AG08395 (cell line): ENCODE measurements around the gene TGFBR3.
"Not testable (repeated sequence)": the region's sequence is repeated elsewhere in the genome, so short reads cannot be mapped to it uniquely, and the experiment has no call there.

ENCODE experiments used
- DNase-seq: peaks from one replicate; pipeline ENCODE4 v3.0.0; 2012; ENCODE audit warnings: mixed read lengths, low spot score

TGFBR3 gene

DNA sequence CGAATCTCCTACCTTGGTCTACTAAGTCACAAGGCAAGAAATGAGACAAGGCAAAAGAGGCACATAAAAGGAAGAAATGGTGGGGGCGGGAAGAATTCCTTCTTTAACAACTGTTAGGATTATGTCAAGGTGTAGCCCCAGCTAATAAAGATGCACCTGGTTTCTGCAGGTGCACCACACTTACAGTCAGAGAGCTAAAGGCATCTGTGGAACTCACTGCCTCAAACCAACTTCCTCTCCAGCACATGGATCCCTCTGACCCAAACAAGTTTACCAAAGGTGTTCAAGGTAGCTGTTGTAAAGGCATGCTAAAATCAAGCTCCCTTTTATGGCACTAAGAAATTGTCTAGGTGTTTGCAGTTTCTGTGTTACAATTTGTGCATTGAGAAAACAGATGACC lies 38.1 kb downstream of the TGFBR3 start:
- no peak for DNase-seq

DNA sequence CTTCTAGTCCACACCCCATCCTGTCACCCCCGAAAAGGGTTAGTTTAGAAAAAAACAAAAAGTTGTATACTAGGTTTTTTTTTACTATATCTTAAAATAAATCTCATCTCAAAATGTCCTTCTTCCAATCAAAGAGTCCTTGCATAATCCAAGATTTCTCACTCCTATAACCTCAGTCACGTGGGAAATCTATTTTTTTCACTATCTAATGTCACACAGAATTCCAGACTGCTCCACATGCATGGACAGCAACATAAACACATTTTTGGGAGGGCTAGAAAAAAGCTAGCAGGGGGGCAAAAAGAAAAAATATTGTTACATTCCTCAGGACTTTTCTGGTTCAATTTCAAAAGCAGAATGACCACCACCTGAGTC lies 39.3 kb downstream of the TGFBR3 start:
- DNase-seq: no peak

DNA sequence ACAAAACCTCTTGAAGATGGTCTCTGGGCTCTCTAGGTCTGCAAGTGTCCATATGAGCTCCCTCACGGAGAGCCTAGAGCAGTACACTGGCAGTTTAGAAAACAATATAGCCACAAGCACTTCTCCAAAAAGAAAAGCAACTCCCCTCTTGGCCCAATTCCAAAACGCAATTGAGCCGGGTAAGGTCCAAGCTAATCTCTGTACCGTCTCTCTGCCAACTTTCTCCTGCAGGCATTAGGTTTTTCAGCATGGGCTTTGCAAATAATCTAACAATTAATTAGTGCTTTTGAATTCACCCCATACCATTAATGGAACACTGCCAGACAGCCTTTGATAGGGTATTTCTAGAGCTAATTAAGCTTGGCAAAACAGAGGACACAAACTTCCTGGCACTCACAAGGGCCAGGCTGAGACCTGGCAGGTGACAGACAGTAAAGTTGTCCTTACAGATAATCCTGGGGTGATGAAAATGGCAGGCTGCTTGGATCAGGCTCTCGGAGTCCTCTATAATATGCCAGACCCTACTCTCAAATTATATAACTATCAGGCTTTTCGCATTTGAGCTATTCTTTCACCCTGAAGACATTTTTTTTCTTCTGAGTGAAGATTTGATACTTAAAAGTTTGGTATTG lies 39.8 kb downstream of the TGFBR3 start:
- peak; percentile 31 for DNase-seq

DNA sequence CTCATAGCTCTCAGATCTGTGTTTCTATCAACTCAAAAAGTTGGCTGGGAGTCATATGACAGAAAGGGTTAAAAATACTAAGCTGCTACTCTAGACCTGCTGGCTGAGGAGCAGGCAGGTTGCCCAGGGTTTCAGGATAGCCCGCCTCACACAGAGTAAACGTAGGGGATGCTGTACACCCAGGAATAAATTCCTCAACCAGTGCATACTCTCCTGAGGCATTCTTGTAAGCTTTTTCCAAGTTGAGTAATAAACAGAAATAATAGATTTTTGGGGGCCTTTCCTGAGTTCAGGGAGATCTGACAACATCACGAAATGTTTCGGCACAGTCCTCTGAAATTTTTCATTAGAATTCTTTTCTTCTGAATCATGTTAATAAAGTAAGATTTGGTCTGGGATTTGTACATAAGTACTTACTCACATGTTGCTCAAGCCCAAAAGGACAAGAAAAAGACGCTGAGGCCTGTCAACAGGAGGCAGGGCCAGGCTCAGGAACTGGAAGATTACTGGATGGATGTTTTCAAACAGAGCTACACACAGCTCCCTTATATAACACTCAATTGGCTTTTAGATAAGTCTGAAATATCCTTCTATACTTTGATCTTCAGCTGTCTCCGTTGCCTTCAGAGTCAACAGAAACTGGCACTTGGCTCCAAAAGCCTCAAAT lies 41.0 kb downstream of the TGFBR3 start:
- DNase-seq: peak; percentile 92

DNA sequence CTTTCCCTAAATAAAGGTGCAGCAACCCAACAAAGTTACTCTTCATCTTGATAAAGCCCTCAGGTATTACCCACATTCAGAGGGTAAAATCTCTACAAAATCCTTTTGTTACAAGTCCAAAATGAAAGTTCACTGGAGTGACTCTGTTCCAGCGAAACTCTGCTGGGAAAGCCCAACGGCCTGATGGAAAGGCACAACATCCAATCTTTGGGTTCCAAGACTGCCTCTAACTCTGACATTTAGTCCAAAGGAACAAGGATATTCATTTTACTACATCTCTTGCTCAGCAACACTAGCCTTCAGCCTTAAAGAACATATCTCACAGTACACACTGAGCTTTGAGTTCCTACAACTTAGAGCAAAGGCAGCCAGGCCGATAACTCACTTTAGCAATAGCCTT lies 42.1 kb downstream of the TGFBR3 start:
- no peak for DNase-seq

DNA sequence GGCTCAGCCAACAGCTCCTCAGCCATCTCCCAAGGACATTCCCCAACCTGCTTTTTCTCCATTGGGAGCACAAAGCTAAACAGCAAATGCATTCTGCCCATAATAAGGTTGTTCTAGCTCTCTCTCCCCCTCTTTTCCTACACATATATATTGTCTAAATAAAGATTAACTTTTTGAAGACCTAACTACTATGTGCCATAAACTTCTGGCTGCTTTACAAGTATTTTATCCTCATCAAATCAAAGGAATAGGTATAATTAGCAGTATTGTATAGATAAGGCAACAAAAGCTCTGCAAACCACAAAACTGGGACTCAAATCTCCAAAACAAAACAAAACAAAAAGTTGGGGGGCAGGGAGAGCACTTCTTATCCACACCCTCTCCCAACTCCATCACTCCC lies 43.4 kb downstream of the TGFBR3 start:
- DNase-seq: no peak

DNA sequence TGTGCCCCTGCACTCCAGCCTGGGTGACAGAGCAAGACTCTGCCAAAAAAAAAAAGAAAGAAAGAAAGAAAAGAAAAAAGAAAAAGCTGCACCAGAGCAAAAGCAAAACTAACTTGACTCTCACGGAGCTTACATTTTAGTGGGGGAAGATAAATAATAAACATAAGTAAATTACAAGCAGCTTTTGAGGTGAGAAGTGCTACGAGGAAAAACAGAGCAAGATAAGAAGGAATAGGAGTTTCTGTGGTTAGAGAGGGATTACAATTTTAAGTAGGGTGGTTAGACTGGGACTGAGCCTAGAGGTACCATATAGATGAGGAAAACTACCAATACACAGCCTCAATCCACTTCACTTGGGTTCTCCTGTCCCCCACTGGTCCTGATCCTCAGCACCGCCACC lies 43.9 kb downstream of the TGFBR3 start:
- DNase-seq: no peak

DNA sequence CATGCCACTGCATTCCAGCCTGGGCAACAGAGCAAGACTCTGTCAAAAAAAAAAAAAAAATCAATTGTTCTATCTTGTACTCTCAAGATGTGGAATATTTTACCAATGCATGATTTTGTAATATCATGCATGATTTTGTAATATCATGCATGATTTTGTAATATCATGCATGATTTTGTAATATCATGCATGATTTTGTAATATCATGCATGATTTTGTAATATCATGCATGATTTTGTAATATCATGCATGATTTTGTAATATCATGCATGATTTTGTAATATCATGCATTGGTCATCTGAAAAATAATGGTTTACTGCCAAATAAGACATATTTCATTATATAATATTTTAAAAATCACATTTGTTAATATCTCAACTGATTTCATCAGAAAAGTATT lies 45.7 kb downstream of the TGFBR3 start:
- DNase-seq: not testable (repeated sequence)

DNA sequence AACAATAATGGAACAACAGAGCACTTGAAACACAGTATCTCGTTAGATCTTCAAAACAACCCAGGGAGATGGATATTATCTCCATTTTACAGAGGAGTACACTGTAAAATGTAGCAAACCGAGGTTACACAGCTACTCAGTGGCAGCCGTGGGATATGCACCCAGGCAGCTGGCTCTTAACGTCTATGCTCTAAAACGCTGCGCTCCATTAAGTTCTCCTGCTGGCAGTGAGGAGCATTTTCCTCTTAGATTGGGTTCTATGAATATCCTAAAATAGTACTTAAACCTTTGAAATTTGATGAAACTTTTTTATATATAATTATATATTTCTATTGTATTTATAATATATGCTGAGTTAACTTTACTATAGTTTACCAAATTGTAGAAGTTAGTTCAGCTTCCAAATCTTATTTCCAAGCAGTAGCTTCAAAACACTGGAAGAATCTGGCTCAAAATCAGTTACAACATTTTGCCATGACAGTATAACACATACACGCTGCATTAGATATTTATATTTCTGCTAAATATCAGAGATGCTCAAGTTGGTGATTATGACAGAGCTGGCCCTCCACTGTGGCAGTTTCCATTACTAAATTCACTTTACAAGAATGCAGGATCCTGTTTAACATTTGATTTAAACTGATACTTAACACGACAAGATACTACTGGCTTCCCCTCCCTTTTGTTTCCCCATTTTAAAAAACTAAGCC lies 49.5 kb downstream of the TGFBR3 start:
- no peak for DNase-seq

DNA sequence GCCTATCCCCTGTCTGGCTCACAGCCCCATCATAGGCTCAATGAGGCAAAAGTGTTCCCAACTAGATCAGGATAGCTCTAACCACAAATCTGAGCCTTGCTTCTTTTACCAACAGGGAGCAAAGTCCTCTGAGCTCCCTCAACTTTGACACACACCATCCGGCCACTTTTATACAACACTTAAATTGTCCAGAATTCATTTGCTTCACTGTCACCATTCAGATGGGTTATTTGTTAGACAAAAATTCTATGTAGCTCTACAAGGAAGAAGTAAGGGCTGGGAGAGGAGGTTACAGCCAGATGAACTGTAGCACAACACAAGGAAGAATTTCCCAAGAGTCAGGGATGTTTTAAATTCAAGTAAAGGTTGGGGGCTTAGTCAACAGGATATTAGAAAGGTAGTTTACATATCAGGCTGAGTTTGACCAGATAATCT lies 50.8 kb downstream of the TGFBR3 start:
- DNase-seq: no peak

DNA sequence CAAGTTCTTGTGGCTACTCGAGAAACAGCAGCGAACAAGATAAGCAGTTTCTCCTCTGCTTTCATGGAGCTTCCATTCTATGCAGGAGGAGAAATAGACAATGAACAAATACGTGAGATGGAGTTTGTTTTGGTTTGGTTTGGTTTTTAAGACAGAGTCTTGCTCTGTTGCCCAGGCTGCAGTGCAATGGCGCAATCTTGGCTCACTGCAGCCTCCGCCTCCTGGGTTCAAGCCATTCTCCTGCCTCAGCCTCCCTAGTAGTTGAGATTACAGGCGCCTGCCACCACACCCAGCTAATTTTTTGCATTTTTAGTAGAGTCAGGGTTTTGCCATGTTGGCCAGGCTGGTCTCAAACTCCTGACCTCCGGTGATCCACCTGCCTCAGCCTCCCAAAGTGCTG lies 51.4 kb downstream of the TGFBR3 start:
- not testable (repeated sequence) for DNase-seq

DNA sequence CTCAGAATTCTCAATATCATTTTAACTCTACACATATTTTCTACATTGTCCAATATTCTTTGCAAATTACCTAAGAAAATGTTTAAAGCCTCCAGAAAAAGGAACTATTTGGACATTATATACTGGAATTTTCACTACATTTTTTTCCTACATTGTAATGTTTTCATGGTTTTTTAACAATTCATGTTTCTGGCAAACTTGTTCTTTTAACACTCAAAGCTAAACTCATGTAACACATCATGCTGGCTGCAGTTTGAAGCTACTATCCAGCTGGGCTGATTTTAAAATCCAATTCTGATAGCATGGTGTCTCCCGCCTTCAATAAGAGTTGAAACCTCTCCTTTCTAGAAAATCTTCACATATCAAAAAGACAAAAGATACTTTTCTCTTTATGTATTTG lies 52.0 kb downstream of the TGFBR3 start:
- no peak for DNase-seq

DNA sequence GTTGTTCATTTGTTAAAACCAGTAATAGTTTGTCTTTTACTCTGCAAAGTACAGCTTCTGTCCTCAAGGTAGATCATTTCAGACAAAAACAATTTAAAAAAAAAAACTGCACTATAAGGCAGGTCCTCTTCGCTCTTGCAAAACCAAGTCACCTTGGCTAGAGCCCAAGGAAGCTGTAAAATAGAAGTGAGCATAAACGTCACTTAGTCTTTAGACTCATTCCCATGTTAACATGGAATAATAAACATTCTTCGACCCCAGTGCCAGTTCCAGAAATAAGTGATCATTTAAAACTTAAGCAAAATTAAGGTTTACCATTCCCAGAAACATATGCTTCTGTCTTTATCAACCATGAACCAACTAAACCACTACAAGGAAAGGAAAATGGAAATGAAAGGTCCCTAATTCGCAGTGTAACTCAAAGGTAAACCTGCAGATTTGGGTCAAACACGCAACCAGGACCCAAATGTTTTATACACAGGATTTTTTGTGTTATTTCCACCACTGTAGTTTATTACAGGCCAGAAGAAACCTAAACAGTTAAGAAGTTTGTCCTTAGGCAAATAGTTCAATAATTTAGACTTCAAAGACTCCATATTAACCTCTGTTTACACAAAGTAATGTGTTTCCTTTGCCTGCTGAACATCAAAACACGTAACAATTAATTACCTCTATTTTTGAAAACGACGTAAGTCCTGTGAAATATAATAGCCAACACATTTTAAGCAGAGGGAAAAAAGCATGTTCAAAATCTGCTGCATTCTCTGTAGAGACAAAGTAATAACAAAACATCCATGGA lies 54.6 kb downstream of the TGFBR3 start:
- DNase-seq: no peak

DNA sequence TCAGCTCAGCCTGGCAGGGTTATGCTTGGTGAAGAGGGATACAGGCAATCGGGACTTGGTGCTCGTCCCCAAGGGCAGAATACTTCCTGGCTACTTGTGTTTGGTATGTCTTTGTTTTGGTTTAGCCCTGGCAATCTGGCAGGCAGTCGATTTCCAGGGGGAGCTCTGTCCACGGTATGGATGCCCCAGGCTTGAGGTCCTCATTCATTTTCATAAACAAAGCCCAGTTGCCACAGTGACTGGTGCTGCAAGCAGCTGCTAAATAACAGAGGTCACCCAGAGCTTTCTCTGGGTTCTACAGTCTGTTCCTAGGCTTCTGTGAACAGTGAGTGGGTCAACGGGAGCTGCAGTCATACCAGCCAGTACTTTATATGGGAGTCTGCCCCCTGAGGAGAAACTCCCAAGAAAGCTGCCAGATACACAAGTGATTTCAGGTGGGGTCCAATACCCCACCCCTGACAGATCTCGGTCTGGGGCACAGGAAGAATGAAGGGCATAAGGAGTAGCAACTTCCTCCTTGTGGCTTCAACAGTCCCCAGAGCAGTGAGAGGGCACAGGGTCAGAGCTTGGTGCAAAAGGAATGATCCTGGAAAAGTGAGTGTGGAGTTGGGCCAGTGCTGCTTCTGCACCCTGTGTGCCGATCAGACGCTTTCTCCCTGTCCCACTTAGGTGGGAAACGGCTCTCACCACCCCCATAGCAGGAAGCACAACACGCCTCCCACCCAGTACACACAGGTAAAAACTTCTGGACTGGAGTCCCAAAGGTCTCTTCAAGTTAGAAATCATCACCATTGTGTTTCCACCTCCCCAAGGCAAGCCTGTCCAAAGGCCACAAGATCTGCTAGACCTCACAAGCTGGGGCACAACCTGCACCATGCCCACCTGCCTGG lies 55.5 kb downstream of the TGFBR3 start:
- peak; percentile 81 for DNase-seq

DNA sequence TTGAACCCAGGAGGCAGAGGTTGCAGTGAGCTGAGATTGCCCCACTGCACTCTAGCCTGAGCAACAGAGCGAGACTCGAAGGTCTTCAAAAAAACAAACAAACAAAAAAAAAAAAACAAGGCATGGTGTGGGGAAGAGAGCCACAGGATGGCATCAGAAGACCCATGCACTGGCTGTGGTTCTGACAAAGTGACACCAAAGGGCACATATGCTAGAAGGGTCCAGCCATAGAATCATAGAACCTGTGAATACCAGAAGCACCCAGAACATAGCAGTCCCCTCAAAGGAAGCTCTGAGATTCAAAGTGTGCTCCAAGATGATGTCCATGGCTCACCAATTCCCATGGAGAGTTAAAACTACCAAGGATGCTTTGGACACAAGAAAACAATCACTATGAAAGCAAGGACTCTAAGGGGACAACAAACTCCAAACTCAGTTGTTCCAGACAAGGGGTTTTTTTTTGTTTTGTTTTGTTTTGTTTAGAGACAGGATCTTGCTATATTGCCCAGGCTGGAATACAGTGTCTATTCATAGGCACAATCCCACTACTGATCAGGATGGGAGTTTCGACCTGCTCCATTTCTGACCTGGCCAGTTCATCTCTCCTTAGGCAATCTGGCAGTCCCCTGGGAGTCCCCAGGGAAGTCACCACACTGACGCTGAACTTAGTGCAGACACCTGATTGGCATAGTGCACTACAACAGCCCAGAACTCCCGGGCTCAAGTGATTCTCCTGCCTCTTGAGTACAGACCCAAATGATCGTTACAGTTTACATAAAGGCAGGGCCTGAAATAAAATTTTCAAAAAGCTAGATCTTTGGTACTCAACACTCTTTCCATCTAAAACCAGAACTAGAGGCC lies 56.4 kb downstream of the TGFBR3 start:
- no peak for DNase-seq

DNA sequence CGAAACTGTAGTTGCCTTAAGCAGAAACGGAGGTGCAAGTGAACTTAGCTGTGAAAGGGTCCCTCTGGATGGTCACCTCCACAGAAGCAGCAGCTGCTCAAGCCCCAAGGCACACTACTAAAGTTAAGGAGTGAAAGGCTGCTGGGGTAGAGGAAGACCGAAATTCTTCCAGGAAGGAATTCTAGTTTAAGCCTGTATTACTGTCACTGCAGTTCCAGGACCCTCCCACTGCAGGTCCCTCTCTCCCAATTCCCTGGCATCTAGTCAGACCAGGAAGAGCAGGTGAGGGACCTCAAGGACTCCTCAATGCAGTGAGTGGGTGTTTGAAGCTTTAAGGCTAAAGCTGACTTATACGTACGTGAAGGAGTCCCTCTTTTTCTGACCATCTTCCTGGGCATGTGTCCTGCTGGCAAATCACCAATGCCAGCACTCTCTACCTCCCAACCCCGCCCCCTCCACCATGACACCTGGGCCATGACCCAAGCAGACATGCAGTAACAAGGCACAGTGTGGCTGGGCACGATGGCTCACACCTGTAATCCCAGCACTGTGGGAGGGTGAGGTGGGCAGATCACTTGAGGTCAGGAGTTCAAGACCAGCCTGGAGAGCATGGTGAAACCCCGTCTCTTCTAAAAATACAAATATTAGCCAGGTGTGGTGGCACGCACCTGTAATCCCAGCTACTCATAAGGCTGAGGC lies 57.2 kb downstream of the TGFBR3 start:
- no peak for DNase-seq

DNA sequence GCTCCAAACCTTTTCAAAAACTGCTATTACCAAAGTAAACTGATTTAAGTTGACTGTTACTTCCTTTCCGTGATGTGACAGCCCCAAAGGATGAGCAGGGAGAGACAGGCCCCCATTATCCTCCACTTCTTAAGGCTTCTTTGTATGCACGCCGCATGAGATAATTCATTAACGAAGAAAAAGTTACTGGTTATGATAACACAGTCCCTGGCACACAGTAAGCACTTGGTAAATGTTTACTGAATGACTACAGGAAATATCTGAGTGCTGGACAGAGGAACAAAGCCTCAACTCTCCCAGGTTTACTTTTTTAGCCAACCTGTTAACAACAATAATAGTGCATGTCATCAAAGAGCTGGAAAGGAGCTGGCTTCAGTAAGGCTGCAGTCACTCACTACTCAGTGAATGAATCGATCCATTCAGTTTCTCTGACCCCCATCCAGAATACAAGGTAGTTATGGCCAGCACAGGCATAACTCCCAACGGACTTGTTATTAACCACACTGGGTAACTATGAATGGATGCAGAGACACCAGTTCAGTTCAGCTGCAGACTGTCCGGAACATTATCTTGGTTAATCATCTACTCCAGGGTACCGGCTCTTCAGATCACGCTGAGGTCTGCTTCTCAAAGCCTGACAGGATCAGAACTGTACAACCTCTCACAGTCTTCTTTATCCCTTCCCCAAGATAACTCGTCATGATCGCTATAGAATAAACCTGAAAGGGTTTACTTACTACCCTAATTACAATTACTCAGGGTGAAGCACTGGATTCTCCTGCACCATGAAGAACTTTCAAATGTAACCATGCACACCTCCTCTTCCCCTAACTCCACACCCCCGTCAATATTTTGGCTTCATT lies 58.3 kb downstream of the TGFBR3 start:
- no peak for DNase-seq

DNA sequence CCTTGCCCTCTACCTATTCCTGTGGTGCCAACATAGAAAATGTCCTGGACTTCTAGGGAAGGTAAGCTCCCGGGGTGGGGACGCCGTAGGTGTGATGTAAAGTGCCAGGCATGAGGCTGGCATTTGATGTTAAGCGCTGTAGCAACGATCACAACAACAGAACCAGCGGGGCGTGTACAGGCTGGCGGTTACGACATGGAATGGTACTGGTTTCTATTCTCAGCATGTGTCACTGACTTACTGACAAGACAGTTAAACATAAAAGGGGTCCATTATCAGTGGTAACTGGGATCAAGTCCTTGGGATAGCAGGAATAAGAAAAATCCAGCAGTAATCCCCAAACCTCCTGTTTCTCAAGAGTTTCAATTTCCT lies 58.9 kb downstream of the TGFBR3 start:
- DNase-seq: no peak

DNA sequence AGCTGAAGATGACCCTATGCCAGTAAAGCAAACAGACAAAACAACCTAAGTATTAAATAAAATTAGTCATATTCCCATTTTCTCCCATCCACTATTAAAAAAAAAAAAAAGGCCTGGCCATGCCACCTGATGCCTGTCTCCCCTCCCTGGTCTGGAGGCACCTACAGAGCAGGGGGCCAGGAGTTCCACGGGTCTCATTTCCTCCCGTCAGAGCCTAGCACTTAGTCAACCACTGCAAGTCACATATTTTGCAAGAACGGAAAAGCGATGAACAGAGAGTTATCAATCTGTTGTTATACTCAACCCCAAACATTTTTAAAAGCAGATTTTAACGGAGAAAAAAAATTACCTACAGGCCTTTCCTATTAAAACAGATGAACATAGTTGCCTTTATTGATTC lies 59.3 kb downstream of the TGFBR3 start:
- no peak for DNase-seq
